HG03108 (cell line): ENCODE measurements around the gene TFEB.

Experiments
- ATAC-seq: cut with Tn5 transposase; IDR thresholded peaks from one replicate; pipeline ENCODE4 v1.9.1; 2021; ENCODE audit warnings: moderate library complexity; ENCODE audit not compliant: unreplicated experiment

The TFEB gene

DNA sequence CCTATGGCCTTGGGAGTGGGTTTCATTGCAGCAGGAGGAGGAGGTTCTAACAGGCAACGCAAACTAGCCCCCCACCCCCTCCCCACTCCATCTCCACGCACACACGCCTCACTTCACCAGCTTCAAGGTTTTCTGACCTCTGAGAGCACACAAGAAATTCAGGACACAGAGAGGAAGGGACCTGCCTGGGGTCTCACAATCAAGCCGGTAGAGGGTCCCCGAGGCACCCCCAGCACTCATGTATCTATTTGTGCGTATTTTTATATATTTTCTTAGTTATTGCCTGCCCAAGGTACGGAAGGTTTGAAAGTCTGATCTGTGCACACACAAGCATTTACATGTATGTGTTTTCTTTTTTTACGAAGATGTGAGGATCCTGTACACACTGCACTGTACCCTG is 80.2 kb downstream of the TFEB start:
- no peak for ATAC-seq

DNA sequence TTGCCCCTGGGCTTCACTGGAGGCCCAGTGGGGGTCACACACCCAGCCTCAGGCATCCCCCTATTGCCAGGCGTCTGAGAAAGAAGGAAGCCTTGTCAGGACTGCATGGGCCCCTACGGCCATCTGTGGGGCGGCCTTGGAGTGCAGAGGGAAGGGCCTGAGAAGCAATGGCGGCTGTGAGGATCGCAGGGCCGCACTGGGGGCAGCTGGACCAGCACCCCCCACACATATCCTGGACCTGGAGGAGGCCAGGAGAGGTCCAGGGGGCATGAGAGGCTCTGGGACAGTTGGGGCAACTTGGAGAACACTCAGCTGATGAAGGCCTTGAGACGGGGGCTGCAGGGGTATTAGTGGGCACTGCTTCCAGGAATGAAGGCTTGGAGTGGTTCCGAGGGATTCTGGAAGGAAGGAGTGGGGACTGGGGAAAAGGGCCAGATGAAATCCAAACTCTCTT is 80.7 kb downstream of the TFEB start:
- no peak for ATAC-seq

DNA sequence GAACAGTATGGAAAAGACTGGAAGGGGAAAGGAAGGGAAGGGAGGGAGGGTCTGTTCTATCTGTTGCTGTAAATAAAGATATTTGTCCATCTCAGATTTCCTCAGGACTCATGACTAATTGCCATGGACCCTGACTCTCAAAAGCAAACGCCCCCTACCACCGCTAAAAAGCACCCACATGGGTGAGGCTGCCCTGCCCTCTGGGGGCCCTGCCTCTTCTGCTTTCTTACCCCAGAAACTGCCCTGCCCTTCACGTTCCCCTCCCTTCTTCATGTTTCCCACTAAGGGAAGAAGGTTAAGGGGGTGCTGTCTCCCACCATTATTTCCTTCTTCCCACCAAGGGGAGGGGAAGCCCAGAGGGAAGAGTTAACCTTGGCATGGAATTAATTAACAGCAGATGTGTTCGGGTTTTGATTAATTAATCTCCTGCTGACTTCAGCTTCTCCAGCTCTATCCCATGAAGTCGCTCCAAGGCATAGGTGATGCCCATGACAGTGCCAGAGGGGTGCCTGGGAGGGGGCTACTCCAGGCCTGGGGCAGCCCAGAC is 81.2 kb downstream of the TFEB start:
- no peak for ATAC-seq

DNA sequence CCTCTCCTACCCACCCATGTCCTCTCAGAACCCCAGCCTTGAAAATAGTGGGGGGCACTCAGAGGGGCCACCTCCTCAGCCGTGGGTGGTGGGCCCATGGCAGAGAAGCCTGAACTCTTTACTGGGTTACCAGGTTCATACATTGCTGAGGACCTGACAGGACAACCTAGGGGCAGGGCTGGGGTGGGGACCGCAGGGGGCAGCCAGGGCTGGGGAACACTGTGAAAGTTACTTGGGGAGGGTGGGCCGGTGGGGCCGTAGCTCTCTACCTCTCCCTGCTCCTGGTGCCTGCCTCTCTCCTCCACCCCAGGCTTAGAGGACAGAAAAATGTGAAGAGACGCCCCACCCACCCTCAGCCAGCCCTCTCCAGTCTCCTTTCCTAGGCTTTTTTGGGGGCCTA is 81.7 kb downstream of the TFEB start:
- ATAC-seq = no peak

DNA sequence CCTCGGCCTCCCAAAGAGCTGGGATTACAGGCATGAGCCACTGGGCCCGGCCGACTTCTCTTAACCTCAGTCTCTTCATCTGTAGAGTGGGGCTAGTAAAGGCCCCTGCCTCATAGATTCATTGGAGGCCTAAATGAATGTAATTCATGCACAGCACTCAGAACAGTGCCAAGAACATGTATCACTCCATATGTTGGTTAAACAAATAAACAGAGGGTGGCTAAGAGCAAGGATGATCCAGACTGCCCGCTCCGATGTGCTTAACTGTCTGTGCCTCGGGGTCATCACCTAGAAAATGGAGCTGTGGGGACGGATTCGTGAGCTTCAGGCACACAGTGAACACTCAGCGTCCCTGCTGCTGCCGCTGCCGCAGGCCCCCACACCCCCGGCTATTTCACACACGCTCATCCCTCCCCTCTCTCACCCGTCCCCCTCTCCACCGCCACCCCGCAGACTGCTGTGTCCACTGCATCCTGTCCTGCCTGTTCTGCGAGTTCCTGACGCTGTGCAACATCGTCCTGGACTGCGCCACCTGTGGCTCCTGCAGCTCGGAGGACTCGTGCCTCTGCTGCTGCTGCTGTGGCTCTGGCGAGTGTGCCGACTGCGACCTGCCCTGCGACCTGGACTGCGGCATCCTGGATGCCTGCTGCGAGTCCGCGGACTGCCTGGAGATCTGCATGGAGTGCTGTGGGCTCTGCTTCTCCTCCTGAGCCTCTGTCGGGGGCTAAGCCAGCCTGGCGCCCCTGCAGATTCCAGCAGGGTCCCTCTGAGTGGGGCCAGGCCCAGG is 82.3 kb downstream of the TFEB start:
- ATAC-seq = no peak

DNA sequence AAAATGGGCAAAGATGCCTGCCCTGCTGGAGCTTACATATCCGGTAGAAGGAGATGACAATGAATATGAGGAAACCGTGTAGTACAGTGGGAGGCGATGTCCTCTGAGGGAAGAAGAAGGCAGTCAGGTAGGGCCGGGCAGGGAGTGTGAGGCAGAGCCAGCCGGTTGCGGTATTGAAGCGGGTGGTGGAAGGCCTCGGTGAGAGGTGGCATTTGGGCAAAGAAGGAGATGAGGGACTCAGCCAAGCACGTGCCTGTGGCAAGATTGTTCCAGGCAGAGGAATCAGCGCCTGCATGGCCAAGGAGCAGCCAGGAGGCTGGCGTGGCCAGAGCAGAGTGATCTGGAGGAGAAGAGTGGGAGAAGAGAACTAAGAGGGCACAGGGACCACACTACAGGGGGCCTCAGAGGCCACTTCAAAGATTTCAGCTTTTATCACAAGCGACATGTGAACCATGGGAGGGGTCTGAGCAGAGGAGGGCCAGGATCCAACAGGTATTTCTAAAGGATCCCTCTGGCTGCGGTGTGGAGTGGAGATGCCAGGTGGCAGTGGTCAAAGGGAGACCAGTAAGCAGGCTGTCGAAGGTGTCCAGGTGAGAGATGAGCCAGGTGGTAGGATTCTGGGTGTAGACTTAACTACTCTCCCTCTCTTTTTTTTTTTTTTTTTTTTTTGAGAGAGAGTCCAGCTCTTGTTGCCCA is 83.3 kb downstream of the TFEB start:
- ATAC-seq = no peak

DNA sequence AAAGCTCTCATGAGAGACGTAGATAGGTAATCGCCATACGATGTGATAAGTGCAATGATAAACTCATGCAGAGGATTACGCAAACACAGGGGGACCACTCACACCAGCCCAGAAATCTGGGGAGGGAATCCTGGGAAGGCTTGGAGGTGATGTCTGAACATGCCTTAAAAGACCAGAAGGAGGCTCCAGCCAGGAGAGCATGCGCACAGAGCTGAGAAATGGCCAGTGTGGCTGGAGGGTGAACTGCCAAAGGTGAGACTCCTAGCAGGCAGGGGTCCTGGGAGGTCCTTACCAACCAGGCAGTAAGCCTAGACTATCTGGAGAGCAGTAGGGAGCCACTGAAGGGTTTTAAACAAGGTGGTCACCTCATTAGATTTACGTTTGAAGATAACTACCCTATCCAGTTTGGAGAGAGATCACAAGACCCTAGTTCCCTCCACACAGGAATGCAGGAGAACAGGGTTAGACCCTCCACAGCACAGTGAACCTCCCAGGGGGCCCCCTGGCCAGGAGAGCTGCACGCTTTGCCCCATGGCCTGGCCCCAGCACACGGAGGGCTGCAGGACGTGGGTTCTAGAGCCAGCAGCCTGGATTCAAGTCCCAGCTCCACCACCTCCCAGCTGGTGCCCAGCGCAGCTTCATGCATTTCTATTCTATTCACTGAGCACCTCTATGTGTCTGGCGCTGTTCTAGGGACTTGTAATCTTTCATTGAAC is 84.0 kb downstream of the TFEB start:
- ATAC-seq = no peak

DNA sequence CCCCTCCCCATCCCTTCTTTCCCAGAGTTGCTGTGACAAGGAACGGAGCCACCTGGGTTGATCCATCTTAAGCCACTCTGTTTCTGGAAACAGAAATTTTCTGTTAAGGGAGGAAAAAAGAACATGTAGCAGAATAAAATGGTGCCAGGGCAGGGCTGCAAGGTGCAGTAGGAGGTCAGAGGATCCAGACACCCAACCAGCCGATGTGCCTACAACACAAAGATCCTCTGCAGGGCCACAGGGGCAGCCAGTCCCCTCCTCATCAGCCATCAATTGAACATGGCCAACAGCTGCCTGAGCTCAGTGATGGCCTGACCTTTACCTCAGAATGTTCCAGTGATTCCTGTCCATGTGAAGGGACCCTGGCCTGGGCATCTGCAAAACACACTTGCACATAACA is 85.3 kb downstream of the TFEB start:
- ATAC-seq = no peak

DNA sequence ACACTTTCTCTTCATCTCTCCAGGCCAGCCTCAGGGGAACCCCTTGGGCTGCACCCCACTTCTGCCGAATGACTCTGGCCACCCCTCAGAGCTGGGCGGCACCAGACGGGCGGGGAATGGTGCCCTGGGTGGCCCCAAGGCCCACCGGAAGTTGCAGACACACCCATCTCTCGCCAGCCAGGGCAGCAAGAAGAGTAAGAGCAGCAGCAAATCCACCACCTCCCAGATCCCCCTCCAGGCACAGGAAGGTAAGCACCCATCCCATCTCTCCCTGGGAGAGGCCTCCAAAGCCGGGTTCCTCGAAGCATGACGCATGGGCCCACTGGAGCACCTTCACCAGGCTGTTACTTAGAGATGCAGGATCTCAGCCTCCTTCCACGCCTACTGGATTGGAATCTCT is 85.8 kb downstream of the TFEB start:
- ATAC-seq = no peak

DNA sequence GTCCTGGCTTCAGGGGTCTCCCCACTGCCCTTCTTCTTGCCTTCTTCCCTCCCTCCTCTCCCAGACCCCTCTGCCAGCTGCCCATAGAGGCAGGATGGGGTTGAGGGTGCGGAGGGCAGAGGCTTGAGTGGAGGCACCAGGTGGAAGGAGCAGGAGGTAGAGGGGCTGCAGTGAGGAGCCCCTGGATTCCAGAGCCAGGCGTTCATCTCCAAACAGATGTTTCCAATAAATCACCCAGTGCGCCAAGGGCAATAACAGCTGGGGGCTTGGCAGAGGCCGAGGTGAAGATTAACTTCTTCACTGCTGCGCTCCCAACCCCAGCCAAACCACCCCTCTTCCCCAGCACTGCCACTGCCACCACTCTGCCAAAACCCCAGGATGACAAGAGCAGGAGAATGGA is 86.5 kb downstream of the TFEB start:
- no peak for ATAC-seq

DNA sequence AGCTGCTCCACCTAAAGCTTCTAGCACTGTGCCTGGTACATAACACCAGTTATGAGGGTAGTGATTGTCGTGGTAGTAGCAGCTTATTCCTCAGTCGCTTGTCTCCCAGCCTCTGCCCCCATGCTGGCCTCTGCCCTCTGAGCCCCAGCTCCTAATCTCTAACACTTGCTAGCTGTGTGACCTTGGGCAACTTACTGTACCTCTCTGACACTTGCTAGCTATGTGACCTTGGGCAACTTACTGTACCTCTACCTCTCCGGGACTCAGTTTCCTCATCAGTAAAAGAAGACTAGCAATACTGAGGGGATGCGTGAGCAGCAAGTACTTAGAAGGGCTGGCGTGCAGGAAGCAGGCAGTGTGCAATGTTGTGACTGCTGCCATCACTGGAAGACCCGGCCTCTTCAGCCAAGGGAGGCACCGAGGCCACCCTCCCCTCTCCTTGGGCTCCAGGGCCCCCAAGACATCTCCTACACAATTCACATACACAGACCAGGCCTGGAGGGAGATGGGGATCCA is 87.3 kb downstream of the TFEB start:
- ATAC-seq = no peak

DNA sequence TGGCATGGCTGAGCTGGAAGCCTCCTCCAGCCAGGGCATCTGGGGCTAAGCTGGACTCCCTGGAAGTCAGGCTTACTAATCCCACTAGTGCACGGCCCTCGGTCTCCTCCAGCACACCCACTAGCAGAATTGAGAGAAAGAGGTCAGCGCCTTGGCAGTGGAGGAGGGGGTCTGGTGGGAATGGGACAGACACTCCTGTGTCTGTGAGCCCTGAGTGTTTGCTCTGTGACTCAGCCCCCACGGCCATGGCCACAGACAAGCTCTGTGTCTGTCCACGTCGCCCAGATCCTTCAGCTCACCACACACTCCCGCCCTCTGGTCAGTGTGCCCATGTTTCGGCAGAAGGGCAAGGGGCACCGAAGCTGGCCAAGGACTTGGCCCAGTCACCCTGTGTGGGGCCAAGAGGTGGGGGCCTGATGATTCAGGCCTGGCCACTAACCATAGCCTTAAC is 88.3 kb downstream of the TFEB start:
- ATAC-seq = no peak

DNA sequence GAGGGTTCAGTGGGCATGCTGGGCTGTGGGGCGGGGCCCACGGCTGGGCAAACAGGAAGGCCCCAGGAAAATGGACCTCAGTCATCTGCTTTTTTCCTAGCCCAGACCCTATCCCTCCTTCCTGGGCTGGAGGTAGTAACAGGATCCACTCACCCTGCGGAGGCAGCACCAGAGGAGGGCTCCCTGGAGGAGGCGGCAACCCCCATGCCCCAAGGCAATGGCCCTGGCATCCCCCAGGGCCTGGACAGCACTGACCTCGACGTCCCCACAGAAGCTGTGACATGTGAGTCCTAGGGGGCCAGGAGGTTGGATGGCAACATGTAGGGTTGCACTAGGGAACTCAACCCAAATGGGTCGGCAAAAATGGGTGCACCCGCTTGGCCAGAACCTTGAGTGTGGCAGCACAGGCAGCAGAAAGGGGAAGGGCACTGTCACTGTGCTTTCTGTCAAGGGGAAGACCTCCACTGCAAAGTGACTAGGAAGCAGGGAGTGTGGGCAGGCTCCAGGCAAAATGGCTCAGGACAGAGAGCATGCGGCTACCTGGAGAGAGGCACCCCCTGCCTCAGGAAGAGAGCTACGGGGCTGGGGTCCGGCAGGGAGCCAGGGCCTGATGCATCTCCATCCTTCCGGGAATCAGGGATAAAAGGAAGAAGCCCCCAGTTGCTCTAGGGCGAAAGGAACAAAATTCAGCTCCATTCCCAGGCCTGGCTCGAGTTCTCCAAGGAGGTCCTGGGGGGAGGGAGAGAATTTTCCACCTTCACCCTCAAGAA is 89.2 kb downstream of the TFEB start:
- ATAC-seq = no peak

DNA sequence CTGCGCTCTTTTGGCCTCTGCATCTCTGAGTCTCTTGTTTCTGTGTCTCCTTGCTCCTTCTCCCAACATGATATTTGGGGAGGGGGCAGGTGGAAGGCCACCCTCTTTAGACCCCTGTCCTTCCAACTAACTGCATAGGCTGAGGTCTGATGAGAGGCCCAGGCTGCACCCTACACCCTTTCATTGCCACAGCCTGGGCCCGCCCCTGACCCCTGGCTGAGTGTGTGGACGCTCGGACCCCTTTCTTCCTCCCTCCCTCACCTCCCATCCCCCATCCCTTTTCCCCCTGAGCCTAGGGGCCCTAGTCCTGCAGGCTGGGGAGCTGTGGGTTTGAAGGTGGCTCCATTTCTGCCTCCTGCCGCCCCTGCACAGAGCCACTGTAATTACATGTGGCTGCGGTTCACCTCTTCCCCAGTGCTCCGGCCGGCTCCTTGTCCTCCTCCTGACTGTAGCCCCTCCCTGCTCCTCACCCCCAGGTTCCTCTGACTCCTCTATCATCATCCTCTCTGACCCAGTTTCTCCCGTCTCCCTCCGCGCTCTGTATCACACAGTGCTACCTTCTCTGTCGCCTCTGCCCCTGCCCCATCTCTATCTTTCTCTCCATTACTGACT is 90.3 kb downstream of the TFEB start:
- no peak for ATAC-seq

DNA sequence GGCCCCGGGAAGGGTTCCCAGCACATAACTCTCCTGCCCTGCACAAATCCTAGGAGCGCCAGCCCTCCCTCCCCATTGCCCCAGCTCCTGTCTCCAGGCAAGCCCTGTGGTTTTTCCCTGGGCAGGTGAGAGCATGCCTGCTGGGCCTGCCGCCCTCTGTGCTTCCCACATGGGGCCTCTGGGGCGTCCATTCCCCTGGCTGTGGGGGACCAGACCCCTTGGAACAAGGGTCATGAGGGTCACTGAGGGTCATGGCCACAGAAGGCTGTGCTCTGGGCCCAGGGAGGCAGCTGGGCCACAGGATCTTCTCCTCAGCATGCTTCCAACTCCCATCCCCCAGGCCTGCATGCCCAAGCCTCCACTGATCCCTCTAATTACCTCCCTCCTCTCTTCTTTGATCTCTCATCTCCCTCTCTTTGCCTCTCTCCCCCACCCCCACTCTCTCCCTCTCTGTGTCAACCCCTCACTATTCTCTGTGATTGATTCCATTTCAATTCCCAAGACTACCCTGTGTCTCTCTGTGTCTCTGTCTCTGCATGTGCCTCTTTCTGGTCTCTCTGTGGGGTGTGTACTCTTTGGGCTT is 91.0 kb downstream of the TFEB start:
- no peak for ATAC-seq

DNA sequence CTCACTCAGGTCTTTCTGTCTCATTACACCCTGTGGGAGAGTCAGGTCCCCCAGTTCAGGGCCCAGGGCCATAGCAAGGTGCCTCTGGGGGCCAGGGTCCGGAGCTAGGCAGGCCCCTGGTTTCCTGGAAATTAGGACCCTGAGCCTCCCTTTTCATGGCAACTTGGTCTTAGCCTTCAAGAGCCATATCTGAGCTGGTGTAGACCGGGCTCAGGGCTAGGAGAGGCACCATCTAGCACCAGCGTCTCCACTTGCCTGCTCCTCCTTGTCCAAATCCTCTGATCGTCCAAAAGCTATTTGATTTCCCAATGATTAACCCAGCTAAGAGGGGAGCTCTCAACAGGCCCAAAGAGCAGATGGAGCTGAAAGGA is 91.5 kb downstream of the TFEB start:
- ATAC-seq = no peak

DNA sequence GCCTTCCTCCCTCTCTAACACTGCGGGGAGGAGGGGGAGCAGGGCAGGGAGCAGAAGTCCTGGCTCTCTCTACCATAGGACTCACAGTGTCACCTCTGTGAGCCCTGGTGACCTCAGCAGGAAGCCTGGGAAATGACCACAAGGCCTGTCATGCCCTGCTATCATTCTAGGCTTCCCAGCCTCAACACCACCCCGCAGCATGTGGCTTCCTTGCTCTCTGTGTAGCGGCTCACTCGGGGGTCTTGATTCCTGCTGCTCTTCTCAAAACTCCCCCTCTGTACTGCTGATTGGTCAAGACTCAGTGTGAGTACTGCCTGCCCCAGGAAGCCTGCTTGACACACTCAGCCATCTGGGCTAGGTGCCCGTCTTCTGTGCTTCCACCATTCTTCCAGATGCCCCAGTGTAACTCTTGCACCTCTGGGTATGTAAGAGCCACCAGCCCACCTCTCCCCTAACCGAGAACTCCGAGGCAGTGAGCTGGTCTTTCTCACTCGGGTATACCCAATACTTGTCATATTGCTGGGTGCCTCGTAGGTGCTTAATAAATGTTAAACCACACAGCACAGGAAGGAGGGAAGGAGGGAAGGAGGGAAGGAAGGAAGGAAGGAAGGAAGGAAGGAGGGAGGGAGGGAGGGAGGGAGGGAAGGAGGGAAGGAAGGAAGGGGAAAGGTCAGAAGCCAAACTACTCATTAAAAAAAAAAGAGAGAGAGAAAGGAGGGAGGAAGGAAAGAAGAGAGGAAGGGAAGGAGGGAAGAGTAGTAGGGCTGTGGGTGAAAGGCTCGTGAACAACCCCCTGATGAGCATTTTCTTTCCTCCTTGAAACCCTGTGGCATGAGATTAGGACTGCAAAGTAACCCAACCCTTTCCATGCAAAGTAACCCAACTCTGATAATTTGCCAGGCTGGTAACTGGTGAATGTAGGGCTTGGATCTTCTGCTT is 92.2 kb downstream of the TFEB start:
- no peak for ATAC-seq

DNA sequence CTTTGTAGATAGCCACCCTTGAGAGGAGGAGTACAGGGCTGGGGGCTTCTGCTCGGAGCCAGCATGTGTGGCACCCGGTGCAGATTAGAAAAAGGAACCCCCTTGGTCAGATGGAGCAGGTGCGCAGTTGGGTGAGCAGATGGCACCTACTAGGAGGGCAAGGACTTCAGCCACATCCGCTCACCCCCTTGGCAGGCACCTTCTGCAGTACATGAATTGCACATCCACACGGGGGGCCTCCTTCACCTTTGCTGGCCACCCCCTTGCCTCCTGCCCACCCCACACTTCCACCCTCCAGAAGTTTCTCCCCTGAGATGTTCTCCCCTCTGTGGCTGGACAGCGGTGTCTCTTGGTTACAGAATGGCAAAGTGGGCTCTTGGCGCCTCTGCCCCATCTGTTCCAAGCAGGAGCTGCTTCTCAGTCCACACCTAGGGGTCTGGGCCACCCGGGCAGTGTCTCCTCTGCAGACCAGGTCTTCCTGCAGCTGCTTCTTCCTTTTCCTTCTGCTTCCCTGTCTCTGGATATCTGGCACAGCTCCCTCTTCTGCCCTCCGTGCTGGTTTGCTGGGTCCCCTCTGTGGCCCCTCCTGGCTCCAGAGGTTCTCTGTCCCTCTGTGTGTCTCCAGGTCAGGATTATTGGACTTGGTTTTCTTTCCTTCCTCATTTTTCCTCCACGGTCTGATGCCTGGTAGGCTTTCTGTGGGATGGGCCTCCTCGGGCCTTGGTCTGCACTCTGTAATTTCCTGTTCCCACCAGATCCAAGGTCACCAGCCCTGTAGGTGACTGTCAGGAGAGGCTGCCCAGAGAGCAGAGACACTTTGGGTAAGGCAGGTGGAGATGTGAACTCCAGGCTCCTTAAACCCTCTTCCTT is 93.1 kb downstream of the TFEB start:
- ATAC-seq = no peak
